Raji (cell line): Measurements from ENCODE around the gene AFAP1.

Experiments used
- POLR2A ChIP-seq: IDR thresholded peaks from 2 replicates; pipeline ENCODE4 v1.6.1; 2011; ENCODE audit warnings: low read depth, low read length, control low read depth; ENCODE audit not compliant: insufficient read depth

AFAP1 gene

GRCh38 chr4:7943211-7943610, 3.5 kb upstream of the AFAP1 start:
- TF ChIP-seq POLR2A, result no peak

GRCh38 chr4:7941965-7942496, 2.4 kb upstream of the AFAP1 start:
- TF ChIP-seq POLR2A, result no peak

DNA sequence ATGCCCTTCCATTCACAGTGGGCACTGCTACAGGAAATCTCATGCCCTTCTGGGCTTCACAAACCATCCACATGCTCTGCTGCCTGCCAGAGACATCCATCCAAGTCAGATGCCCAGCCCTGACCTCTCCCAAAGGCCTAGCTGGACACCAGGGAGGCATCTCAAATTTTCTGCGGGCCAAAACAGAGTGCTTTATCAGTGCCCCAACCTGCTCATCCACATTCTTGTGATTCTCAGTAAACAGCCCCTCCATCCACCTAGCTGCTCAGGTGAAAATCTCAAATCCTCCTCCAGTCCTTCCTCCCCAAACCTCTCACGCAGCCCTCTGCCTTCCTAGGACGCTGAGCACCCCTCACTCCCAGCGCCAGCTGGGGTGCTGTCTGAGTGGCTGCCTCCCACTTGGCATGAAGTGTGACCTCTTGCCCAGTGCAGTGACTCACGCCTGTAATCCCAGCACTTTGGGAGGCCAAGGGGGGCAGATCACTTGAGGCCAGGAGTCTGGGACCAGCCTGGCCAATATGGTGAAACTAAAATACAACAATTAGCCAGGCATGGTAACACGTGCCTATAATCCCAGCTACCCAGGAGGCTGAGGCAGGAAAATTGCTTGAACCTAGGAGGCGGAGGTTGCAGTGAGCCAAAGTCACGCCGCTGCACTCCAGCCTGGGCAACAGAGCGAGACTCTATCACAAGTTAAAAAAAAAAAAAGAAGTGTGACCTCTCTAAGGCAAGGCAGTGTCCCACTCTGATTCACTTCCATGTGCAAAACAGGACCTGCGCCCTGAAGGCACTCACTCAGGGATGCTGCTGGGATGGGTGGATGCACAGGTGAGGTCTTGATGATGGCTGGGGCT, 1.7 kb upstream of the AFAP1 start:
- TF ChIP-seq POLR2A, result no peak

DNA sequence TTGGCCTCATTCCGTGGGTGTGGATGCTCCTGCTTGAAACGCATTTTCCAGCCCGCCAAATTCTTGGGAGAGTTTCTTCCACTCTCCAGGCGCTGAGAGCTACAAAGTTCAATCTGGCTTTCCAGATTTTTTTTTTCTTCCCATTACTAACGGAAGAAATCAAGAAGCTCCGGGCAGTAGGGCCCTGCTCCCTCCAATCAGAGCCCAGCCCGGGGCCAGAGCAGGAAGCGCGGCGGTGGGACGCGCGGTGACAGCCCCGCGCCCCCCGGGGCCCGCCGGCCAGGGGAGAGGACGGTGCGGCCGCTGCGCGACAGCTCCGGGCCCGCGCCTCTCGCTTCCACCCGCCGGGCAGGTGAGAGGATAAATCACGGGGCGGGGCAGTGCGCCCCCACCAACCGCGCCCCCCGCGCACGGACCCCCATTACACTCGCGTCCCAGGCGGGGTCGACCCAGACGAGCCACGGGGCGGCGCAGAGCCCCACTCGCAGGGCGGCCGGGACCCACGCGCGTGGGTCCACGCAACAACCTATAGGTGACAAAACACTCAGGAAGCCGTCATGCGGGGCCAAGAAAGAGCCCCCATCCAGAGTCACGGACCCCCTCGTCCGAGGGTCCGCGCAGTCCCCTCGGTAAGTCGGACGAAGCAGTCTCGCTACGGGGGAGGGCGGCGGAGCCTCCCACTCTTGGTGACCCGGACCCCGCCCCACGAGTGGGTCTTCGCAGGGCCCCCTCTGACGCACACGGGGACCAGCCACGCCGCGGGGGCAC, 868 bp downstream of the AFAP1 start:
- TF ChIP-seq POLR2A, result no peak

DNA sequence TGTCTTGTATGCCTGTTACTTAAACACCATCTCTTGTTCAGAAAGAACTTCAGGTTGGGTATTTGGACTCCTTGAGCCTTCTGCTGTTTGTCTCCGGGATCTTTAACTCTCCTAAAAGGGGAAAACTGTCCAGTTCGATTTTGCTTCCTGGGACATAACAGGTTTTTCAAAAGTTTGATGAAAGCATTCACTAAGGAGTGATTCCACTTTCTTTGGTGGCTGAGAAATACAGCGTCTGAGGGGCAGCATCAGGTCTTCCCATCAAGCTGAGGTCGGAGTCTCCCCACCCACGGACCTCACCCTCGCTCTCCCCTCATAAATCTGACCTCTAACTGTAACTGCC, 1.4 kb downstream of the AFAP1 start:
- TF ChIP-seq POLR2A, result no peak

DNA sequence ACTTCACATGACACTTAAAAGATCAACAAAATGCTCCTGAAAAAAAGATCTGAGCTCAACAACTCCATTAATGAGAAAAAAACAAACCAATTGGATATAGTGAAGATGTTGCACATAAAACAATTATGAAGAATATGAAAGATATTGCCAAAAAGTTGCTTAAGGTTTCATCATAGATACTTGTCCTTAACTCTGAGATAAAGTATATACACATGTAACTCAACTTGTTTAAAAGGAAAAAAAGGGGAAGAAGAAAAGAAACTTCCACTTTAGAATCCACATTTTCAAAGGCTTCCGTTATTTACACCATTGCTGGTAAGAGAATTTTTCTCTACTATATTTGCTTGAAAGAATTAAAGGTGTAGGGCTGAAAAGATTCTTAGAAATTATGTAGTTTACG, 2.7 kb downstream of the AFAP1 start:
- TF ChIP-seq POLR2A, result no peak

DNA sequence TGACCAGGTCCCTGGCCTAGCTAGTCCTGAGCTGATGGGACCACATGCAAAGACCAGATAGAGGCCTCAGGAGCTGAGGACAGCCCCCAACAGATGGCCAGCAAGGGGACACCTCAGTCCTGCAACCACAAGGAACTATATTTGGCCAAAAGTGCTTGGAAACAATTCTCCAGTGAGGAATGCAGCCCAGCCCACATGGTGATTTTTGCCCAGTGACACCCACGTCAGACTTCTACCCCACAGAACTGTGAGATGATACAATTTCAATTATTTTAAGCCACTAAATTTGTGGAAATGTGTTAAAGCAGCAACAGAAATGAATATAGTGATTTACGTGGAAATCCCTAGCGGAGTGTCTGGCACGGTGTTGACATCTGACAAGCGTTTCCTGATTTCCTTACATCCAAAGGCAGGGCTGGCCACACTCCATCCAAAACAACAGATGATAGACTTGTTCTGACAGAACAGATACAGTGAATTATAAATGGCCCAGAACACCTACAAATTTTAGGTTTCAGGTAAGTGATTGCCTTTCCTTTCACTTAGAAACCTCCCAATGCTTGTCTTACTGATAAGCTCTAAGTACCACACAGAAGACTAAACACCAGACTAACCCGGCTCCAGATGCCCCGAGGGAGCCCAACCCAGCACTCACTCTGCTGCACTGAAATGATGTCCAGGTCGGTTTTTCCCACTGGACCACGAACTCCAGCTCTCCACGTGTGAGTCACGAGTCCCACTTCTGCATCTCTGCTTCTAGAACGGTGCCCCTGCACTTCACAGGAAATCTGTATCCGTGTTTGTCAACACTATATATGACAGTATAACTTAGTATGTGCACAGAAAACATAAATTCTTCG, 5.8 kb downstream of the AFAP1 start:
- TF ChIP-seq POLR2A, result no peak

DNA sequence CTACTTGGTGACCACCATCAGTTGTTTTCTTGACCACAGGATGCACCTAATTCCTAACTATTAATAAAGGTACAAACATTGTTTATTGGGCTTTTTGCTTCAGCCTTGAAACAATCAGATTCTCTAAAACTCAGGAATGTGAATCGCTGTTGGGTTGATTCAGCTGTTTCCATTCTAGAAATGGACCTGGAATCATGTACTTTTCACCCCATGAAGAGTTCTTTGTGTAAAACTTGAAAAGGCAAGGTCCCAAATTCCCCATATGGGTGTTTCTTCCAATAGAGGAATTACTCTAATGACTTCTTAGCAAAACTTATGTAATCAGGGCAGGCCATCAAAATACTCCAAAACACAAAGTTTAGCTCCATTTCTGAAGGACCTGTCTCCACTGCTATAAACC, 7.4 kb downstream of the AFAP1 start:
- no peak for TF ChIP-seq POLR2A

DNA sequence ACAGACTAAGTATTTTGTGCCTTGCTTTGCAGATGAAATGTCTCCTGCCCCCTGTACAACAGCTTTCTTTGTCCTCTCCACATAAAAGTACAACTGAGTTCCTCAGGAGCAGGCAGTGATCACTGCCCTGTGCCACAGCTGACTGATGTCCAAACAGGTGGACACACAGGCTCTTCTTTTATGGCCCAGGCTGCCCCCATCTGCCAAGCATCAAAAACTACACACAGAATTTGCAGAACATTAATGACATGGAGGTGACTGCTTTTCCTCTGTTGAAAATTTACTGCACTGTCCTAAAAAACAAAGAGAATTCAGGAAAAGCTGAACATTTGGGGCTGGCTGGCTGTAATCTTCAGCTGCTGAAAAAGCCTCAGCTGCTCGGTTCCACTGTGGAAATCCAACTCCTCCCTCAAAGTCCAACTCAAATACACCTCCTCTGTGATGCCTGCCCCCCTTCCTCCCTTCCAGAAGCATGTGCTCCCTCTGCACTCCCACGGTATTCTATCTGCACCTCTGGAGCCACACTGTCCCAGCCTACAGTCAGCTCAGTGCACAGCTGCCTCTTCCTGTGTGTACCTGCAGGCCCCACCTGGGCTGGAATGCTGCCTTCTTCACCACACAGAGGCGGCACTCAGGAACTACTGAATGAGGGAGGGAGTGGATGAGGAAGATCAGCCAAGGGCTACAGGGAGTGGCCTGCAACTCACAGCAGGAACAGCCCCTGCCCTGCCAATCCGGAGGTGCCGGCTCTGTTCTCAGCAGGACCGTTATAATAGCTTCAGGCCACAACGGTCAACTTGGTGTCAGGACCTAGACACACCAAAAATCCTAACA, 10.3 kb downstream of the AFAP1 start:
- no peak for TF ChIP-seq POLR2A

DNA sequence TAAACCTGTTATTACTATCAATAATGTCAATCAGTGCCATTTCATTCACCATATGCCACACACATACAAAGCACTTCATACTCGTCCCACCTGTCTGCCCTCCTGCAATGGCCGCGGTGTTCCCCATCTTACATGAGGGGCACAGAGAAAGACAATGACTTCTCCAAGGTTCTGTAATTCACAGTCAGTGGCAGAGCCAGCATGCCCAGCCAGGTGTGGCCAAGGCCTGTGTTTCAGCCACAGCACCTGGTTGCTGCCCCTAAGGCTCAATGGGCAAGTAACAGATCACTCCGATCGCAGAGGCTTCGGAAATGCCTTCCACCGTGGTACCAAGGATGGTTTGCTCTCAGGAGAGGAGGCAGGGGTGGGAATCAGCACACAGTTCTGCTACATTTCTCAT, 10.9 kb downstream of the AFAP1 start:
- TF ChIP-seq POLR2A, result no peak

GRCh38 chr4:7926822-7927221, 12.8 kb downstream of the AFAP1 start:
- no peak for TF ChIP-seq POLR2A

GRCh38 chr4:7924570-7924969, 15.1 kb downstream of the AFAP1 start:
- no peak for TF ChIP-seq POLR2A

DNA sequence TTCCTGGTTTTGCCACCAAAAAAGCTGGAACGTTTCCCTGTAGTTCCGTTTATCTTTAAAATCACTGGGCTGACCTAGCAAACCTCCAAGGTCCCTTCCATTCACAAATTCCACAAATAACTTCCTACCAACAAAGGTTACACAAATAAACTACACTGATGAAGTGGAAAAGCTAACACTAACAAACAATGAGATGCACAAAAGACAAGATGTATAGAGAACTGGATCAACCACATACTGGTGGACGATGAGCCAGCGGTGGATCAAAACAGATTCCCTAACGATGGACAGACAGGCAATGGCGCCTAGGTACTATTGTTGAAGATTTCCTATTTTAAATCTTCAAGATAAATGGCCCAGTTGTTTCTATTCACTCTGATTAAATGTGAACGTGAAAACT, 15.5 kb downstream of the AFAP1 start:
- no peak for TF ChIP-seq POLR2A

GRCh38 chr4:7922466-7922865, 17.2 kb downstream of the AFAP1 start:
- TF ChIP-seq POLR2A, result no peak
